CD4-positive, alpha-beta T cell treated with Interleukin-6 for 4 hours (primary cell): ENCODE results near the gene CNNM3.

Experiments
- DNase-seq: peaks from one replicate; pipeline ENCODE4 v3.0.0-alpha.2; 2020; ENCODE audit warnings: mixed read lengths

The CNNM3 gene

DNA sequence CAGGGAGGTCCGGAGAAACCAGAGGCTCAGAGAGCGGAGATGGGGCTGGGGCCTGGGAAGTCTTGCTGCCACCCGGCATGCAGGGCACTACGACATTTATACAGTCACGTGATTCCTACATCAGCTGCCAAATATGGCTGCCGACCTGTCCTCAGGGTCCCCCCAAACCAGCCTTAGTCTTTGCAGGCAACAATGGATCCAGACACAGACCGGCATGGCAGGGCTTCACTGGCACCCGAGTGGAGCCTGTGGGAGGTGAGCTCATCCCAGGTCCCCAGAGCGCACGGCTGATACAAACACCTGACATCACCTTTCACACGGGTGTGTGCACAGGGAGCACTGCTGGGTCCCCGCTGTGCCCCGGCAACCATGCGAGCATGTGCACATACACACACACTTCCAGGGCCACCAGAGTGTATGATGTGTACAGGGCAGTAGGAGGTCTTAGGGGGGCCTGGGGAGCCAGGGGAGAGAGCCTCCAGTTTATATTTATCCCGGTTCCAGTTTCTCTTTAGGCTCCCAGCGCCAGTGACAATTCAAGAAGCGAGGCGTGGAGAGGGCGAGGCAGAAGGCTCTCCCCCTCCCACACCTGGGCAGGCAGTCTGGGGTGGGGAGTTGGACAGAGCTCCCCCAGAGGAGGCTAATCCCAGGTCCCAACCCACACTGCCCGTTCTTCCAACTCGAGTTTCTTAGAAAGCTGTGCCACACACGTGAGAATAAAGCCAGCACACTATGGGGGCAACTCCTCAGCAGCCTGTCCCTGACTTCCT is 51.1 kb downstream of the CNNM3 start:
- DNase-seq = peak; percentile 5

DNA sequence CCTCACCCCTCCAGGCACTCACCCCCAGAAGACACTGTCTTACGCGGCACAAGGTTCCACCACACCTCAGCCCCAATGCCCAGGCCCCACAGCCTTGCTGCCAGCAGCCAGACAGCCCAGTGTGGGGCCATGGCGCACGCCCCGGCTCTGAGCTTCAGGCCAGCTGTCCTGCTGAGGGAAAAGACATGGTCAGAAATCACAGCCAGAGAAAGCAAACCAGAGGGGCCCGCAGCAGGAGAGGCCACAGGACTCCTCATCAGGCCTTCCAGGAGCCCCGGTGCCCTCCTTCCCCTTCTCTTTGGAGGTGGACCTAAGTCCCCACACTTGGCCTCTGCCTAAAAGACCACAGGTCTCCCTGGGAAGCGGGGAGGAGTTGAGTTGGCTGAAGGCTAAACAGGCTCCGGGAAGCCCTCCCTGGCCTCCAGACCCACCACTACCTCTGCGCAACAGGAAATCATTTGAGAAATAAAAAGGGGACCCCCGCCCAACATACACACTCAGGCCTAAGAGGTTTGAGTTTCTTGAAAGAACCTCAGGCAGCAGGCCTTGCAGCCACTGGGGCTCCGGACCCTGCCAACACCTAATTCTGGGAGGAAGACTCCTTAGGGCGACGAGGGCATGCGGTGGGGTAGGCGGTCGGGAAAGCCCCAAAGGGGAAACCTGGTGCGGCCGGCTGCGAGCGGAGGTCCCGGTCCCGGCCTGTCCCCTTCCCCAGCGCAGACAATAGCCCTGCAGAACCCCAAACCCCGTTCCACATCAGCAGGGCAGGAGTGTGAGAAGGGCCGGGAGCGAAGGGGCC is 51.9 kb downstream of the CNNM3 start:
- DNase-seq = peak; percentile 16

DNA sequence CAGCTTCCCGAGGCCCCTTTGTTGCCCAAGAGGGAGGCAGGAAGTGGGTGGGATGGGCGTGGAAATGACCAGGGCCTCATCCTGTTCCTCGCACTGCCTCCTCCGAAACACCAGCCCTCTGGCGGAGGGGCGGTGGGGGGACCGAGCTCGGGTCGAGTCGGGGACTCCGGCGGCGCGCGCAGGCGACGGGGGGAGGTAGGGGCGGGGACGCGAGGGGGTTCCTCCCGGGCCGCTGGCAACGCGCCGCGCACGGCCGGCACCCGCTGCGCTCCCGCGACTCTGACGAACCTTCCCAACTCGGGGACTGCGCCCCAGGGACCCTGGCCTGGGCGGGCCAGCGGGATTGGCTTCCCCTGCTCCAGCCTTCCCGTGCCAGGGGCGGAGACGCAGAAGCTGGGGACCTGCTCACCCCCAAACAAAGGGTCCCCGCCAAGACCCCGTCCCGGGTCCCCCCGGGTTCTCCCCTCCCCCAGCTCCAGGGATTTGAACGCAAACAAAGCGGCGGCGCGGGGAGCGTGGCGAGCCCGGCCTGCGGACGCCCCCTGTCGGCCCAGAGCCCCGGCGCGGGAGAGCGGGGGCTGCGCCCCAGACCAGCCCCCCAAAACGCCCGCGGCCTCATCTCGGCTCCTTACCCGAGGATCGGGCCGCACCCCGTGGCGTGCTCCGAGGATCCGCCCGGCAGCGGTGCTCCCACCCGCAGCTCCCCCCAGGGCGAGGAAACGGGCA is 52.6 kb downstream of the CNNM3 start:
- DNase-seq = peak; percentile 70

DNA sequence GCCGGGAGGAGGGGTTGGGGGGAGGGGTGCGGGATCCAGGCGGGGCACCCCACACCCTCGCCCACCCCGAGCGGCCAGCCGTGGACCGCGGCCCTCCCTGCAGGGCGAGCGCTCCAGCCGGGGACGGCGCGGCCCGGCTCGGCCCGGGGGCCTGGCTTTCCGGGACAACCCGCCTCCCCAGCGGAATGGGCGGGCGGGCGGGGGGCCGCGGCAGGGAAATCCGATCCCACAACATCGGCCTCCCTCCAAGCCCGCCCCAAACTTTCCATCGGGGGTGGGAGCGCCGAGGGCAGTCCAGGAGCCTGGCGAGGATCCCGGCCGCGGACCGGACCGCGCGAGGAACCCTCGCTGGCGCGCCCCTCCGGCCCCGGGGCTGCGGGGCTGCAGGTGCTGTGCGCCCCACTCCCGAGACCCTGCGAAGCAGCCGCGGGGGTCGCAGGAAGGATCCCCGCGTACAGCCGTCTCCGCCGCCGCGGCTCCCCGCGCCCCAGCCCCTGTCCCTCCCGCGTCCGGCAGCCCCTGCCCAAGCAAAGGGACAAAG is 53.3 kb downstream of the CNNM3 start:
- DNase-seq = no peak

DNA sequence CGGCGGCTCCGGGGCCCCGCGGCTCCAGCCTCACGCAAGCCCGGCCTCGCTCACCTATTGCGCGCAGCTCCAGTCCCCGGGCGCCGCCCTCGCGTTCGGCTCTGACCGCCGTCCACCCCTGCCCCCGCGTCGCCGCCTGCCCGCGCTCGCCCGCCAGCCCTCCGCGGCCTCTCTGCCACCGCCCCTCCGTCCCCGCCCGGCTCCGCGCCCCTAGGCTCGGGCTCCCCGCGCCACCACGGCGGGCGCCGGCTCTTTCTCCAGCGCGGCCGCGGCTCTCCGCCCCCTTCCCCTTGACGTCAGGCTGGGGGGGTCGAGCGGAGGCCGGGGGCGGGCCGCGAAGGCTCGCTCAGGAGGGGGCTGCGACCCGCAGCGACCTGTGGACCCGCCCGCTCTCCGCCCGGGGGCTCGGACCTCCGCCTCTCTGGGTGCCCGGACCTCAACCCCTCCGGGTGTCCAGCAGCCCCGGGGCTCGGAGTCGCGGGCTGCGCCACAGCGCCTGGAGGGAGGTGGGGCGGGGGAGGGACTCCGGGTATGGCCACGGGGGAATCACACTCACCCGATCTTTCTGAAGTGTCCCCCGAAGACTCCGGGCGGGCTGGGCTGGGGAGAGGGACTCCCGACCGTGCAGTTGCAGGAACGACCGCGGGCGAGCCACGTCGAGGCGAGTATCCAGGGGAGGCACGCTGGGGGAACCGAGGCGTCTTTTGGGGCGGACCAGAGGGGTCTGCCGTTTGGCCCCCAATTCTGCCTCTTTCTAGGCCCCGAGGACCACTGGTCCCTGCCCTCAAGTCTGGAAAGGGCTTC is 54.0 kb downstream of the CNNM3 start, which contains the start of gene SEMA4C:
SEMA4C (minus strand) TSS at position 259 of the 804 bp plus-strand sequence. CDS start 2,194 bp downstream, outside the sequence.
- peak; percentile 74 for DNase-seq

DNA sequence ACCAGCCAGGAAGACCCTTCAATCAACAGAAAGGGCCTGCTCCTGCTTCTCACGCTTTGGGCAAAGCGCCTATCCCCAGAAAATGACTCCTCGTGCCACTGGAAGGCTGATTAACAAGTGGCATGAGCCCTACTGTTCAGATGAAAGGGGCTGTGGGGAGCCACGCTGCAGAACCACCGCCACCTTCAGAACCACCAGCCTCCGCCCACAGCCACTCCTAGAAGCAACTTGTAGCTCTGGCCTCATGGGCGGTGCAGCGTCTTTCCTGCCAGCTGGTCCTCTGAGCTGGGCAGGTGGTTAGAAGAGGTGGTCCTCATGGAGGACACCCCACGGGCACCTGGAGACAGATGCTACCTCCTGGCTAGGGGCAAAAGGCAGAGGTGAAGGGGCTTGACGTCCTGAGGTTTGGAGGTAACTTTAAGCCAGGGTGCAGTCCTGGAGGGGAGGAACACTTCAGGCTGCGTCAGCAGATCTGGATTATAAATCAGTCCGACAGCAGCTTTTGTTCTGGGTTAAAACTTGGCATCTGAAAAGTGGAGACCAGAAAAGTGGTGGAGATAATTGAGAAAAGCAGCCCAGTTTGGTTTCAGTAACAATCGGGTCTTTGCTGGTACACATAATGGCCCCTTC is 54.7 kb downstream of the CNNM3 start:
- peak; percentile 77 for DNase-seq

DNA sequence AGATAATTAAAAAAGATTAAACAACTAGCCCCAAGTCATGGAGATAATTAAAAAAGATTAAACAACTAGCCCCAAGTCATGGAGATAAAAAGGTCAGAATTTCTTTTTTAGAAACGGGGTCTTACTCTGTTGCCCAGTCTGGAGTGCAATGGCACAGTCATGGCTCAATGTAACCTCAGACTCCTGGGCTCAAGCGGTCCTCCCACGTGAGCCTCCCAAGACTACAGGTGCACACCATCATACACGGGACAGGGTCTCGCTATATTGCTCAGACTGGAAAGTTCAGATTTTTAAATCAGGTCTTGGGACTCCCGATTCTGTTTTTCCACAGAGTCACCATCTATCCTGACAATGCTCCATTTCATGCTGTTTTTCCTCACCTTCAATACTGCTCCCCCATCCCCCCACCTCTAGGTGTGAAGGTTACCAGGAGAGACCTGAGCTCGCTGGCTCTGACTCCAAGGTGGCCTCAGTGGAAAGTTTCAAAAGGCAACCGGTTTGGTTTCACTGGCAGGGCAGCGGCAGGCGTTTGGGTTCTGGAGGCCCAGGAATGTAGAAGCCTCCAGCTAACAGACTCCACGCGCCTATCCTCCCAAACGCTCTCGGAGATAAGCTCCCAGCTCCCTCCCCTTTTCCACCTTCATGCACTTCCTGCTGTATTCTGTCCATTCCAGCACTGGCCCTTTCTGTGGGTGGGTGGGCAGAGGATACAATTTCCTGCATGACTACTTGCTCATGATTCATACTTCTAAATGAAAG is 56.7 kb downstream of the CNNM3 start:
- no peak for DNase-seq

DNA sequence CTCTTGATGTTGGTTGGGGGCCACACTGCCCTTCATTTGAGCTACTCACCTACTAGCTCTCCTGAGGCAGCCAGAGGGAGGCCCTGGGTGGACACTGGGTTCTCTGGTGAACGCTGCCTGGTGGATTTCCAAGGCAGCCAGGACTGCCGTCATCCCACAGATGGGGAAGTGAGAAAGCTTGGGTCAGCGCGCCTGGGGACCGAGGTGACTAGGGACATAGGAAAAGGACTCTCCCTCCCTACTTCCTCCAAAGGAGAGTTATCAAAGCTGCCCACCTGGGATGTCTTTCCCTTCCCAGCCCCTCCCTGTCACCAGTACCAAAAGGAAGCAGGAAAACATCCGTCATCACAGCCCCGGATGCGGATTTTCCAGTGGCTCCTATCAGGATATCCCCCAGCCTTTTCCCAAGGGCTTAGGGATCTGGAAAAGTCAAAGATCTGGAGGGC is 57.6 kb downstream of the CNNM3 start:
- DNase-seq = no peak

DNA sequence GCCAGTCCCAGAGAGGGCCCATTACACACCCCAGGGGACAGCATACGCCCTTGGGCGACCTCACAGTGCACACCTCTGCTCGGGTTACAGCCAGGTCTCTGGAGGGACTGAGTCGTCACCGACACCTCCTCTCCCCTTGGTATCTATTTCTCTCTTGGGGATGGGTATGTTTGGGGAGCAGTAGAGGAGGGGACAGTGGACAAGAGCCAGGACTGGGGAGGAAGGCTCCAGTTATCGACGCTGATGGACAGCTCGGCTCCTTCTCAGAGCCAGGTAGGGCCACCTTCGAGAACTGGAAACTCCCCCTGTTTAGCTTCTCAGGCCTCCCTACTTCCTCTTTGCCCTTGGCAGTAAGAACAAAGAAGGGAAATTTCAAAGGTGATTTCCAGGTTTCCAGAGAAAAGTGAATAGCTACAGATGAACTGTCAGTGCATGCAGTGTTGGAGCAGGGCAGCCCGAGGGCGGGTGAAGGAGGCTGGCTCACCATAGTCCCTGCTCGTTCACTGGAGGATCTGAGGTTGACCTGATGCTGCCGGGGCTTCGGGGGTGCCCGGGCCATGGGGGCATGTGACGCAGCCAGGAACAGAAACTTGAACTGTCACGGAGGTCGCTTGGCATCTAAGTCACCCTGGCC is 58.2 kb downstream of the CNNM3 start:
- peak; percentile 10 for DNase-seq

DNA sequence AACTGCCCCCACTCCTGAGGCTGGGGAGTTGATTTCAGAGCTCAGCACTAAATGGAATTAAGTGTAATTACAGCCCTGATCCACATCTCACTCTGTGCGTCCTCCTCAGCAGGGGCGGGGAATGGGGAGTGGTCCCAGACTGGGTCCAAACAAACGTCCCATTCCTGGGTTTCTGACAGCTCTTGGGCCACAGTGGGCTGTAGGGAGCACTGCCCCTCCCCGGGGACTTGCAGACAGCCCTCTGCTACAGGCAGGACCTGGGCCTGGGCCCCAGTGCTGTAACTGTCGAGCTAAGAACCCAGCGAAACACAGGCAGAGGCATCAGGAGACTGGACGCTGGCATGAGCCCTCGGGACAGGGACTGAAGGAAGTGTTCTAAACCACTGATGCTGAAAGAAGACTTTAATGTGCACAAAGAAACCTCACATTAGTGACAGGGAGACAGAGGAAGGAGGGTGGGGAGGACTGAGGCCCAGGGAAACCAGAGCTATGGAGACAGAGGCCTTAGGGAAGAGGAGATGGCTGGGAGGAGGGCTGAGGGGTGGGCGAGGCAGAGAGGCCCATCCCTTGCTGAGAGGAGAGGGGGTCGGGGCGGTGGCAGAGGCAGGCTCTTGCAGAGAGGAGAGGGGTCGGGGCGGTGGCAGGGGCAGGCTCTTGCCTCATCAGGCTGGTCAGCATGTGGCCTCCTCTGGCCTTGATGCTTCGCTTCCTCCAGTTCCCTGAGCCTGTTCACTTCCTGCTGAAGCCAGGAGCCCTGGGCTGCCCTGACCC is 59.6 kb downstream of the CNNM3 start:
- no peak for DNase-seq

DNA sequence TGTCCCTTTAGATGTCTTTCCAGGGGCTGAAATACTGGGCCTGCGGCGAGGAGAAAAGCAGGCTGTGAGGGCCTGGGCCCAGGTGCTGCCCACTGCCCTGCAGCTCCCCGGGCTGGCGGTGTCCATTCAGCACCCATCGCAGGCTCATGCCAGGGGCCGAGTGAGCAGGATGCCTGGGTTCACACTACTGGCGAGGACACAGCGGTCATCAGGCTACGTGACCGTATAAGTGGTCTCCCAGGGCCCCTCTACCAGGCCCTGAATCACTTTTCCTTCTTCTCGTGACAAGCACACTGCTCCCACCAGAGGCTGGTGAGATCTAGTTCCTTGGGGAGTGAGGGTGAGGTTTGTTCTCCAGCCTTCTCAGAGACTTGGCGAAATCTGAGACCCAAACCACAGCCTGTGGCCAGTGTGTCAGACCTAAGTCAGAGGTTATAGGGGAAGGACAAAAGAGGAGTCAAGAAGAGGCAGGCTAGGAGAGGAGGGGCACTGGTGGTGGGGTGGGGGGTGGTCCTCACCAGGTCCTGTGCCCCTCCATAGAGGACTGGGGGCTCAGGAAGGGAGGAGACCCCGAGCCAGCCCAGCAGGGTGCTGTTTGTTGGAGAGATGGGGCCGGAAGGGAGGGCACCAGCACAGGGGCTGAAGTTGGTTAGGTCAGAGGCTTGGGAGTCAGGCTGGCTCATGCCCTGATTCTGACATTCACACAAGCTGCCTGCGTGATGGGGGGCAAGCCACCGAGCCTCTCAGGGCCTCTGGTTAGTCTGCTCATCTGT is 60.4 kb downstream of the CNNM3 start:
- DNase-seq = no peak

DNA sequence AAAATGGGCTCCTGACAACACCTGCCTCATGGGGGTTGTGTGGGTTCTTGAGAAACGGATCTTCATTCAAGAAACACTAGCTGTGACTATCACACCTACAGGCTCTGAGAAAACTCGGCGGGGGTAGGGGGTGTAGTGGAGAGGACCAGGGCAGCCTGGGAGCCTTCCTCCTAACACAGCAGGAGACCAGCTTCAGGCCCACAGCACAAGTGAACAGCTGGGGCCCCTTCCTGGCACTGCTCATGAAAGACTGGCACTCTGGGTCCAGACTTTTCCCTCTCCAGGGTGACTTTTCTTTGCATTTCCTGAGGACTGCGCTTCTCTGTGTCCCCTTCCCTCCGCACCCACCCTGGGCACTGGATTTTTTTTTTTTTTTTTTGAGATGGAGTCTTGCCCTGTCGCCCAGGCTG is 61.0 kb downstream of the CNNM3 start:
- no peak for DNase-seq

DNA sequence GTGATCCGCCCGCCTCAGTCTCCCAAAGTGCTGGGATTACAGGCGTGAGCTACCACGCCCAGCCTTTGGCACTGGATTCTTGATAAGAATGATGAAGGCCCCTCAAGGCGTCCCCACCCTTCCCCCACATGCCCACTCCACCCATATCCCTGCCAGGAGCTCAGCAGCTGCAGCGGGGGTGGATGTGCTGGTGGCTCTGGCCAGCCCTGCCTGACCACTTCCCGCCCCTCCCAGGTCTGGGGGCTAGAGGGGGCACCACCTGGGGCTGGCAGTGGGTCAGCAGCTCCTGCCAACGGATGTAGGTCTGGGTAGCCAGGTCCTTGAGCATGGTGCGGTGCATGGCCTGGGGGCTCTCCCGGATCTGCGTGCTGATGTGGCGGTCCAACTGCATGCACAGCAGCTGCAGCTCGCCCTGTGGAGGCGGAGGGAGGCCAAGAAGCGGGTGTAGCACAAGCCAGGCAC is 61.6 kb downstream of the CNNM3 start:
- DNase-seq = no peak

DNA sequence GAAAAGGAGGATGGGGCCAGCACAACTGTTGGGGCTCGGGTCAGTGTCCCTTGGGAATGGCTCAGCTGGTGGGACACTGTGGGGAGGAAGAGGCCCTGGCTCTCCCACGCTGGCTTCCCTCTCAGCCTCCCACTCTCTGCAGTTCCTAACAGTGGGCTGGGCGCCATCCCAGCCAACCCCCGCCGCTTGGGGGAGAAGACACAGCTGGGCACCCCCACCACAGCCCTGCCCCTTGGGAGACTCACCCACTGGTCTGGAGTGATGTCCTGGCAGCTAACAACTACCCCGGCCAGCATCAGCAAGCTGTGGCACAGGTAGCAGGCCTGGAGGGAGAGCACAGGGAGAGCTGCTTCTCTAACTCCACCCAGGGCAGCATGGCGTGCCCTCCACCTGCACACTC is 62.1 kb downstream of the CNNM3 start:
- DNase-seq = no peak

DNA sequence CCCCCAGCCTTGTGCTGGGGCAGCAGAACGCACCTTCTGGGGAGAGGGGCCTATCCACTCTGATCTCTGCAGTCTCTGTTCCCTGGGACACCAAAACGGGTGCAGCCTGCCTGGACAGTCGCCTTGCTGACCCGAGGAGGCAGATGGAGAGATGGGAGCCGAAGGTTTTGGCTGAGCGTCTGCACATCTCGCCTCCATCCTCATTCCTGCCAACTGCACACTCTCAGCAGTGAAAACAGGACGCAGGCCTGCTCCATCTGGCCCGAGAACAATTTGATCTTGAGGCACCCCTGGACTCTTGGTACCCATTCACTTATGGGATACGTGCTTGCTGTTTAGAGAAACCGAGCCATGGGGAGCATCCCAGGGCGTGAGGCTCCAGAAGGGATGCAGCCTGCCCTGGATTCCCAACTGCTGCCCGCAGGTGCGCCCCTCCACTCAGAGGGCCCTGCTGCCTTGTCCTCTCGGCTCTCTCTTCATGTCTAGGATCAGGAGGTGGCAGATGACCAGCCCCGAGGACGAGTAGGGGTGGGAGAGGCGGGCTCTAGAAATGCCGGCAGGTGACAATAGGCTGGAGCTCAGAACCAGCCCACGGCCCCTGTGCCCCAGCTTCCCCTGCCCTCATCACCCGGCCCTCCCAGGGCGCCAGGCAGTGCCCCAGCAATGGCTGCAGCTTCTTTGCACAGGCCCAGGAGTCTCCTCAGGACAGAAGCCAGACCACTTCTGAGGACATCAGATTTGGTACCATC is 62.9 kb downstream of the CNNM3 start:
- DNase-seq = no peak

DNA sequence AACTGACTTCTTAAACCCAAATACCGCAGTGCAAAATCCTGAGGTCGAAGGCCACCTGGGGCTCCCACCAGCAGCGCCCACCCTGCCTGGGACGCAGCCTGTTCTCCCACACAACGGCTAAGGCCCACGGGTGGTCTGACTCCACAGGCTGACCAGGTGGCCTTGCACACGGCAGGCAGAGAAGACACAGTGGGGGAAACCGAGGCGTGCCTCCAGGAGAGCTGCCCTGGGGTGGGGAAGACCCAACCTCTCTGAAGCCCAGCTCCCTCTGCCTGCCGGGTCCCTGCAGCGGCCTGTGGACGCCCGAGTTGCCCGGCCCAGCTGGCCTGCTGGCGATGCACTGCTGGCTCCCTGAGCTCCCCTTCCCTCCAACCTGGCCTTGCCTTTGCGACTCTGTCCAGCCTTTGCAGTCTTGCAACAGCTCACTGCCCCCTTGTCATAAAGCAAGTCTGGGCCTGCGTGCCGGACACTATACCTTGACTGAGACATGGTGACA is 63.5 kb downstream of the CNNM3 start:
- DNase-seq = no peak

DNA sequence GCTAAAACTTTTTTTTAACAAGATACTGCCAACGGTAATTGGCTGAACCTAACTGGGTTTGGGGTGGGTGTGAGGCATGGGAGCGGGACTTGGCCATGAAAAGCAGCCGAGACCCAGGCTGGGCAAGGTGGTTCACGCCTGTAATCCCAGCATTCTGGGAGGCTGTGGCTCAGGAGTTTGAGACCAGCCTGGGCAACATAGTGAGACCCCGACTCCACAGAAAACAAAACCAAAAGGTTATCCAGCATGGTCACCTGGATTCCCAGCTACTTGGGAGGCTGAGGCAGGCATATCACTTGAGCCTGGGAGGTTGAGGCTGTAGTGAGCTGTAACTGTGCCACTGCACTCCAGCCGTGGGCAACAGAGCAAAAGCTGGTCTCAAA is 64.8 kb downstream of the CNNM3 start:
- DNase-seq = no peak
